ENCODE data around the gene SMAD7. TPM values are rescaled to one million over a fixed set of nuclear protein-coding genes. Genes with fewer than 3 reads are reported as not detected.

SMAD7 gene
- total and polyA plus RNA-seq, 2 experiments from 2014 or later: 6.8 to 51.7 TPM

DNA sequence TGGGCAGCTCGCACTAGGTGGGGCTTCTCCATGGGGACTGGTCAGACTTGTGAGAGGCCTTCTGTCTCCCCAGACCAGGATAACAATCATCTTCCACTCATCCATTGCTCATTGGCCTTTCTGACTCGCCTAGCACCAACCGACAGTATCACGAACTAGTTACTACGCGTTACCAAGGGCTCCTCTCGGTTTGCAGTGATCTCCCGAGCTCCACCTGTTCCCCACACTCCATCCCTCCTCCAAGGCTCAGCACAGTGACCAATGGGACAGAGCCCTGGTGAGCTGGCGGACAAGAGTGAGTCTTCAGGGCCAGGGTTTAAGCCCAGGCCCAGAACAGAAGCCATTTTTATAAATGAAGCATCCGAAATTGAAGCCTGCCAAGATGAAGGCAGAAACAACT is 42.8 kb upstream of the SMAD7 start:
- Histone ChIP-seq H3K4me2 (ENCODE audit: unreplicated experiment) (peak overlapping the region; percentile 59), H3K4me1 (ENCODE audit: insufficient read depth) (peaks cover 51% of the 10 kb centered on the region), H3K27ac (peak overlapping the region; percentile 97), H3K79me2 (ENCODE audit: insufficient read depth) (no peaks in the 10 kb centered on the region), H3K27me3 (replicated peaks; ENCODE audit: insufficient read depth) (no peaks in the 10 kb centered on the region), H3K9me3 (ENCODE audit: low read depth) (no peaks in the 10 kb centered on the region), H3K9me2 (ENCODE audit: insufficient read depth) (no peaks in the 10 kb centered on the region), H3K9ac (peak overlapping the region; percentile 84), H3K36me3 (ENCODE audit: low read depth) (no peaks in the 10 kb centered on the region), H4K20me1 (ENCODE audit: insufficient read depth) (no peaks in the 10 kb centered on the region), H2AFZ (peak overlapping the region; percentile 34; the same call in 1 of the 2 replicates), H3K4me3 (no peak overlapping the region), H3F3A (ENCODE audit: insufficient read depth) (peaks cover 27% of the 10 kb centered on the region)
- TF ChIP-seq EZH2phosphoT487 (IDR thresholded peaks at IDR 0.05; ENCODE audit: insufficient read depth, low read depth): no peak
- no peak for TF ChIP-seq EZH2 (IDR thresholded peaks at IDR 0.05; ENCODE audit: insufficient read depth, poor library complexity, severe bottlenecking)
- peak; percentile 81 for DNase-seq
- in situ Hi-C loops (cut with MboI): no loop called here
- 21 to 35% methylated on average over 10 of the region's 10 CpGs for WGBS, 2 experiments (ENCODE audit: low coverage in 1 of 2, low lambda C conversion rate in 2 of 2, missing lambda C conversion rate in 2 of 2)

DNA sequence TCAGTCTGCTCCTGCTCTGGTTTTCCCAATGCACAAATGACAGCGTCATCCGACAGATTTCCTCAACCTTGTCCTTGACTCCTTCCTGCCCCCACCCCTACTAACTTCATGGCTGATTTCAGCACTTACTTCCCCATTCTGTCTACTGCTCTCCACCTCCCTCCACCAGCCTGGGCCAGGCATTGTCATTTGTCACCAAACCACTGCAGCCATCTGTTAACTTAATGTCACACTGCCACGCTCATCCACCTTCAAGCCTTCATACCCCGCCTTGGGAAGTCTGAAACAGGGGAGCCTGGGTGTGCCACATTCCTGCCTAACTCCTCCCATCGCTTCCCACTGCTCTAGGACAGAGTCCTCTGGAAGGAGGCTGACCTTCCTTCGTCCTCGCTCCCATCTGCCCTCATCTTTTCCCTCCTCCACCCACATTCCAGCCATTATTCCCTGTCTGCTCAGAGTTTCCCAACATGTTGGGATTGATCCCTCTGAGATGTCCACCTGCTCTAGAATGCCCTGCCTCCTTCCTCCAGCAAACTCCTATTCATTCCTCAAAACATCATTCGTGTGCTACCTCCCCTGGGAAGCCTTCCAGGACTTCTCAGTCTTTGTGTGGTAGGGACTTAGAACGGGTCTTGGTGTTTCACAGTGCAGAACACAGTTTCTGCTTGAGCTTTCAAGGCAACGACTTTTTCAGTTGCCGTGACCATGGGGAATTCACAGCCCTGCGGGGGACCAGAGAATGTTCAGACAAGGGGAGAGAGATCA is 42.2 kb upstream of the SMAD7 start:
- Histone ChIP-seq H3K27me3 (replicated peaks; ENCODE audit: insufficient read depth) (no peaks in the 10 kb centered on the region), H2AFZ (no peak overlapping the region), H3K4me2 (ENCODE audit: unreplicated experiment) (no peak overlapping the region), H3F3A (ENCODE audit: insufficient read depth) (peaks cover 25% of the 10 kb centered on the region), H3K27ac (peak overlapping the region; percentile 97), H3K36me3 (ENCODE audit: low read depth) (no peaks in the 10 kb centered on the region), H3K9ac (peak overlapping the region; percentile 84), H4K20me1 (ENCODE audit: insufficient read depth) (no peaks in the 10 kb centered on the region), H3K4me3 (no peak overlapping the region), H3K9me2 (ENCODE audit: insufficient read depth) (no peaks in the 10 kb centered on the region), H3K4me1 (ENCODE audit: insufficient read depth) (peaks cover 47% of the 10 kb centered on the region), H3K79me2 (ENCODE audit: insufficient read depth) (no peaks in the 10 kb centered on the region), H3K9me3 (ENCODE audit: low read depth) (no peaks in the 10 kb centered on the region)
- WGBS, 2 experiments (ENCODE audit: low coverage in 1 of 2, low lambda C conversion rate in 2 of 2, missing lambda C conversion rate in 2 of 2): 95 to 97% methylated on average over 12 of the region's 12 CpGs
- in situ Hi-C loops (cut with MboI): no loop called here
- no peak for DNase-seq
- TF ChIP-seq EZH2 (IDR thresholded peaks at IDR 0.05; ENCODE audit: insufficient read depth, poor library complexity, severe bottlenecking): no peak
- TF ChIP-seq EZH2phosphoT487 (IDR thresholded peaks at IDR 0.05; ENCODE audit: insufficient read depth, low read depth): no peak

DNA sequence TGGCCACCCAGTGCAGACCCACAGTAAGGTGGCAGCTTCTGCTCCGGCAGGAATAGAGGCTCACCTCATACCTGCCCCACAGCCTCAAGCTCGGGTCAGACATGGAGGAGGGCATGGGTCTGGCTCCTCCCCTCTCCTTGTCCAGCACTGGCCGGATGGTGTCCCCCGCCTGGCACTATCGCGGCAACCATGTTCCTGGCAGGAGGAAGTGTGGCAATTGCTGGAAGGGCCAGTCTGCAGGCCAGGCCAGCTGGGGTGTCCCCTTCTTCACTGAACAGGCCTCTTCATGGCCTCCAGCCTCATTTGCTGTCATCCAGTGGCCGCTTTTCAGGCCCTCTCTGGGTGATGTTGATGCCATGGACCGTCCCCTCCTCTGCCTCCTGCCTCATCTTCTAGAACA is 41.4 kb upstream of the SMAD7 start:
- Histone ChIP-seq H3K79me2 (ENCODE audit: insufficient read depth) (no peaks in the 10 kb centered on the region), H3K27me3 (replicated peaks; ENCODE audit: insufficient read depth) (no peaks in the 10 kb centered on the region), H4K20me1 (ENCODE audit: insufficient read depth) (no peaks in the 10 kb centered on the region), H3K9ac (no peak overlapping the region), H3K27ac (no peak overlapping the region), H3K4me3 (no peak overlapping the region), H3K4me1 (ENCODE audit: insufficient read depth) (peaks cover 38% of the 10 kb centered on the region), H3K9me2 (ENCODE audit: insufficient read depth) (no peaks in the 10 kb centered on the region), H3K4me2 (ENCODE audit: unreplicated experiment) (no peak overlapping the region), H3K9me3 (ENCODE audit: low read depth) (no peaks in the 10 kb centered on the region), H3K36me3 (ENCODE audit: low read depth) (no peaks in the 10 kb centered on the region), H3F3A (ENCODE audit: insufficient read depth) (peaks cover 19% of the 10 kb centered on the region), H2AFZ (no peak overlapping the region)
- TF ChIP-seq EZH2 (IDR thresholded peaks at IDR 0.05; ENCODE audit: insufficient read depth, poor library complexity, severe bottlenecking): no peak
- TF ChIP-seq EZH2phosphoT487 (IDR thresholded peaks at IDR 0.05; ENCODE audit: insufficient read depth, low read depth): no peak
- DNase-seq: no peak
- in situ Hi-C loops (cut with MboI): no loop called here
- WGBS, 2 experiments (ENCODE audit: low coverage in 1 of 2, low lambda C conversion rate in 2 of 2, missing lambda C conversion rate in 2 of 2): 95 to 100% methylated on average over 8 of the region's 8 CpGs

DNA sequence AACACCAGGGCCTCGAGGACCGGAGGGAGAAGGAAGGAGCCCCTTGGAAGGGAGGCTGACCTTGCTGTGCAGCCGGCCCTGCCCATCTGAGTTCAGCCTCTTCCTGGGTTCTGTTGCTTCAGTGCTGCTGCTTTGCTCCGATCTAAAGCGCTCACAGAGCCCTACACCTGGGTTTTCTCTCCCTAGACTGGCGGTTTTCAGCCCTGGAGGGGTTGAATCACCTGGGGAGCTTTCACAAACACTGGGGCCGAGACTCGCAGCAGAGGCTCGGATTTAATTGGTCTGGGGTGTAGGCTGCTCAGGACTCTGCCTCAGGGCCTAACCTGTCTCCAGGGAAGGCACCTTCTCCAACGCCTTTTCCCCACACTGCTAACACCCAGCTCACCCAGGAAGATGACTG is 40.9 kb upstream of the SMAD7 start:
- H3F3A ChIP-seq (ENCODE audit: insufficient read depth): peaks cover 19% of the 10 kb centered on the region
- in situ Hi-C loops (cut with MboI): no loop called here
- H3K9me3 ChIP-seq (ENCODE audit: low read depth): no peaks in the 10 kb centered on the region
- no peaks in the 10 kb centered on the region for H3K9me2 ChIP-seq (ENCODE audit: insufficient read depth)
- no peaks in the 10 kb centered on the region for H3K36me3 ChIP-seq (ENCODE audit: low read depth)
- H3K4me2 ChIP-seq (ENCODE audit: unreplicated experiment): no peak overlapping the region
- no peaks in the 10 kb centered on the region for H3K79me2 ChIP-seq (ENCODE audit: insufficient read depth)
- TF ChIP-seq EZH2phosphoT487 (IDR thresholded peaks at IDR 0.05; ENCODE audit: insufficient read depth, low read depth) (no peak), EZH2 (IDR thresholded peaks at IDR 0.05; ENCODE audit: insufficient read depth, poor library complexity, severe bottlenecking) (no peak)
- DNase-seq: no peak
- no peak overlapping the region for H3K4me3 ChIP-seq
- H3K27me3 ChIP-seq (replicated peaks; ENCODE audit: insufficient read depth): no peaks in the 10 kb centered on the region
- no peak overlapping the region for H3K27ac ChIP-seq
- H3K9ac ChIP-seq: no peak overlapping the region
- H2AFZ ChIP-seq: no peak overlapping the region
- no peaks in the 10 kb centered on the region for H4K20me1 ChIP-seq (ENCODE audit: insufficient read depth)
- H3K4me1 ChIP-seq (ENCODE audit: insufficient read depth): peaks cover 34% of the 10 kb centered on the region
- 94 to 97% methylated on average over 8 to 10 of the region's 10 CpGs for WGBS, 2 experiments (ENCODE audit: low coverage in 1 of 2, low lambda C conversion rate in 2 of 2, missing lambda C conversion rate in 2 of 2)

All from GM23248 (cell line).